Psoas muscle (tissue), 8 donors: ENCODE data around the gene CDC42BPA. TPM values are rescaled to one million over a fixed set of nuclear protein-coding genes. Genes with fewer than 3 reads are reported as not detected.

Source experiments
- ATAC-seq, 4 donors: fragments of 200-7000 bp; cut with Tn5 transposase; one replicate each; pipeline ENCODE4 v1.9.1; 2020; ENCODE audit warnings: moderate library complexity in 3 of 4, mild to moderate bottlenecking in 2 of 4
- DNase-seq, 2 donors: peaks; one replicate each; pipeline ENCODE4 v3.0.0-alpha.2; 2020
- H3K27ac ChIP-seq: fragments of 200-600 bp; one replicate; pipeline ENCODE4 v1.8.0; 2022
- H3K27me3 ChIP-seq, 3 donors: fragments of 200-600 bp in 1 of 3; one replicate each; pipeline versions ENCODE4 v1.6.1 to v1.8.0; 2013 to 2022; ENCODE audit warnings: low read length in 2 of 3, mild to moderate bottlenecking in 2 of 3, moderate library complexity in 1 of 3; ENCODE audit not compliant: insufficient read depth in 3 of 3
- H3K36me3 ChIP-seq, 2 donors: fragments of 200-600 bp in 1 of 2; one replicate each; pipeline versions ENCODE4 v1.6.1 to v1.8.0; 2013 to 2022; ENCODE audit warnings: low read depth in 1 of 2, mild to moderate bottlenecking in 1 of 2, moderate library complexity in 1 of 2; ENCODE audit not compliant: insufficient read depth in 1 of 2
- H3K4me1 ChIP-seq: fragments of 200-600 bp; one replicate; pipeline ENCODE4 v1.8.0; 2022
- H3K4me3 ChIP-seq: fragments of 200-600 bp; one replicate; pipeline ENCODE4 v1.8.0; 2022; ENCODE audit warnings: mild to moderate bottlenecking
- H3K9me3 ChIP-seq: fragments of 200-600 bp; one replicate; pipeline ENCODE4 v1.8.0; 2022
- CTCF ChIP-seq: fragments of 200-600 bp; IDR thresholded peaks from one replicate; pipeline ENCODE4 v1.8.0; 2022; ENCODE audit warnings: antibody characterized with exemption
- WGBS, 3 donors: extraction: QIAGEN DNeasy Blood & Tissue Kit; methylation state at CpG; one replicate each; pipeline versions ENCODE4 v1.1.6 to v1.1.7; 2013; 5-methylcytosine and 5-hydroxymethylcytosine counted together
- intact Hi-C, 2 donors: fragments of 100-400 bp; cut with DNase I; formaldehyde crosslinking; loops; one replicate each; pipeline versions ENCODE4 v1.11.0 to v1.14.2; 2022
- polyA plus RNA-seq, 3 donors: library from polyadenylated mRNA; stranded (reverse); fragments of 200-250 nt; gene quantifications; one replicate each; pipeline ENCODE4 v1.2.3, GENCODE V29; 2013
- total RNA-seq, 4 donors: library from RNA; stranded (reverse); fragmentation: NEBNext Ultra II Directional in 2 of 4; extraction: Animal tissue kit (Norgen Biotek cat#: 25700) in 2 of 4; gene quantifications; one replicate each; pipeline versions ENCODE4 v1.2.1 to v1.2.4, GENCODE V29; 2021 to 2023
- donor health status: healthy with polysubstance abuse.
- donor health status: DM: no; HTN: no; CAD: no; lungs with moderate emphysema.
- donor health status: Bipolar disorder and iron deficiency.
- donor health status: healthy.
- donor health status: DM: yes; HTN: yes; CAD: no.
- donor health status: DM: no; HTN: no; CAD: no.
- donor health status: DM: no; HTN: no; CAD: no.
- donor health status: DM: yes; HTN: yes; CAD: no.

The CDC42BPA gene
- total and polyA plus RNA-seq, 7 donors, result 5.3 to 23.0 (median 15.7) TPM

DNA sequence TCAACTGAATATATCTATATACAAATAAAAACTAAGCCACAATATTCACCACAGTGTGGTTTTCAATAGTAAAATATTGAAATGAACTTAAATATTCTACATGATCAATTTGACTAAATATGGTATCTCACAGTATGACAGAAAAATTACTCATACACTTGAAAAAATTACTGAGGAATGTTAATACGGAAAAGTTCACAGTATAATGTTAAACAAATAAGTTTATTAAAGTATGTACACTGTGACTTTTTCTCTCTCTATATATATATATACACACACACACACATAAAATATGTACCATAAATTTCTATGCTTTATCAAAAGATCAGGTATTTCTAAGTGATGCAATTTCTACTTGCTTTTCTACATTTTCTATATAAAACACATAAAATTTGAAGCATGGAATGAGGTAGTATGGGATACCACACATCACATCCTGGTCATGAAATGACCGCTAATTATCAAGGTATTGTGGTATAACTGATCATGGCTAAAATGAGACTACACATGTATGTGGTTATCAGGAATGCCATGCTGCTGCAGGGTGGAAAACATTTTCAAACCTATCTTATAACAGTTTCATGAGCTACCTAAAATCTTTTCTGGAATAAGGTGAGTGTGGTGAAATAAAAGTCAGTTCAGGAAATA, 102.3 kb downstream of the CDC42BPA start:
- intact Hi-C loops, result no loop called here

DNA sequence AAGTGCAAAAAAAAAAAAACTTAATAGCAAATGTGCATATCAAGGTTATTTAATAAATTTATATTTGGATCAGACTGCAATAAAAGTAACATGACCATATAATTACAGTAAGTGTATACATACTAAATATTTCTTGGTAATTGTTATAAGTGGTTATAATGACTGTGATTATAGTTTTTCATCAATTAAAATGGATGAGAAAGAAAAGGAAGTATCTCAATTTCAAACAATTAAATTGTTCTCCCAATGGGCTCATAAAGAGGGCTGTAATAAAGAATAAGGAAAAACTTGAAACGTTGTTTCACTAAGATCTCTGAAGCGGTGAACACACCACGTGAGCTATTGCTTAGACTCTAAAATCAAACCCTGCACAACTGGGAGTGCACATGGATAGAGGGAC, 104.1 kb downstream of the CDC42BPA start:
- DNase-seq, result no peak
- WGBS, 3 donors, result 60 to 83% (median 71%) methylated on average over 3 of the region's 3 CpGs

More for the DNA sequence above, 102.3 kb downstream of the CDC42BPA start:
- Histone ChIP-seq H3K36me3 (peaks cover 0 to 16% of the 10 kb centered on the region in 2 donors), H3K27ac (no peak overlapping the region), H3K9me3 (no peaks in the 10 kb centered on the region), H3K27me3 (no peaks in the 10 kb centered on the region), H3K4me3 (no peak overlapping the region), H3K4me1 (peaks cover 18% of the 10 kb centered on the region)
- 94 to 98% (median 97%) methylated on average over 2 of the region's 2 CpGs for WGBS, 3 donors
- DNase-seq (no peak), ATAC-seq (no peak)
- no peak for TF ChIP-seq CTCF

DNA sequence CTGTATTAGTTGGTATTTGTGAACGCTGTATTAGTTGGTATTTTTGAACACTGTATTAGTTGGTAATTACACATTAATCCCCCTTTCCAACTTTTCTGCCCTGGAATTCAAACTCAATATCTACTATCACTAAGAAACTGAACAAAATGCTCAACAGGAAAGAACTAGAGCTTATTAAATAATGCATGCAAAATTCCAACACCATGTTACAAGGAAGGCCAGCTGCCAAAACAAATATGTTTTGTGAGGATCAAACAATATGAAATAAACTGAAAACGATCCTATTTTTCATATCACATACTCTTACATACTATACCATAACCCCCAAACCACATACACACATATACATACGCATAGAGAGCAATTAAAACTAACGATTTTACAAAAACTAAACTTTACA, 104.9 kb downstream of the CDC42BPA start:
- H3K36me3 ChIP-seq, result peaks cover 0 to 16% of the 10 kb centered on the region in 2 donors
- no peaks in the 10 kb centered on the region for H3K9me3 ChIP-seq
- ATAC-seq (no peak), DNase-seq (no peak)
- H3K4me3 ChIP-seq, result no peak overlapping the region
- H3K4me1 ChIP-seq, result peaks cover 10% of the 10 kb centered on the region
- H3K27me3 ChIP-seq, result no peaks in the 10 kb centered on the region
- intact Hi-C loops, result no loop called here
- H3K27ac ChIP-seq, result no peak overlapping the region
- no peak for TF ChIP-seq CTCF
- 79 to 80% (median 79%) methylated on average over 4 of the region's 4 CpGs for WGBS, 3 donors

More for the DNA sequence above, 104.1 kb downstream of the CDC42BPA start:
- H3K36me3 ChIP-seq, result peaks cover 0 to 16% of the 10 kb centered on the region in 2 donors
- TF ChIP-seq CTCF, result no peak
- no peak overlapping the region for H3K4me3 ChIP-seq
- H3K9me3 ChIP-seq, result no peaks in the 10 kb centered on the region
- H3K27ac ChIP-seq, result no peak overlapping the region
- H3K4me1 ChIP-seq, result peaks cover 17% of the 10 kb centered on the region
- ATAC-seq, result no peak
- intact Hi-C loops, result no loop called here
- no peaks in the 10 kb centered on the region for H3K27me3 ChIP-seq

- intact Hi-C loops, result no loop called here
- Histone ChIP-seq H3K36me3 (peaks cover 0 to 16% of the 10 kb centered on the region in 2 donors), H3K9me3 (no peaks in the 10 kb centered on the region), H3K27me3 (no peaks in the 10 kb centered on the region), H3K4me3 (no peak overlapping the region), H3K27ac (no peak overlapping the region), H3K4me1 (peaks cover 10% of the 10 kb centered on the region)
- WGBS, 3 donors, result 92 to 96% (median 95%) methylated on average over 3 of the region's 3 CpGs
- no peak for DNase-seq
- TF ChIP-seq CTCF, result no peak
- ATAC-seq, result no peak
Observed at GRCh38 chr1:227212164-227212563, 106.1 kb downstream of the CDC42BPA start.

DNA sequence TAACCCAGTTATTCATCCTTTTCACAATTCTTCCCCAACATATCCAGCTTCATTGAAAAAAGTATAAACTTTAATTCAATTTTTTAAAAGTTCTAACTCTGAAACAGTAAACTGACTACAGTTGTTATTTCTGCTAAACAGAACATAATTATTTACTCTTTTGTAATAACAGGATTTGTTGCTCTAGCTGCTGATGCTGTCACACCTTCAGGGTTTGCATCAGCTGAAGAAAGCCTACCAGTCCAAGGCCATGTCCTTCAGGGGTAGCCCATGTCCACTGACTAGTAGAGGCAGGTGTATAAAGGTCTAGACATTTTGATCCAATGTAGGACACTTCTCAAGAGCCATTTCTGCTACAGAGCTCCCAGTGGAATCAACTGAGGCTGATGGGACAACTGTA, 107.7 kb downstream of the CDC42BPA start:
- no peak for ATAC-seq
- intact Hi-C loops, result no loop called here
- no peak for TF ChIP-seq CTCF
- peaks cover 0 to 16% of the 10 kb centered on the region in 2 donors for H3K36me3 ChIP-seq
- peaks cover 6% of the 10 kb centered on the region for H3K4me1 ChIP-seq
- H3K4me3 ChIP-seq, result no peak overlapping the region
- DNase-seq, result no peak
- no peaks in the 10 kb centered on the region for H3K9me3 ChIP-seq
- no peaks in the 10 kb centered on the region for H3K27me3 ChIP-seq
- no peak overlapping the region for H3K27ac ChIP-seq
